Occipital lobe (tissue), 2 donors: Measurements from ENCODE around the gene LRRC58. TPM values are rescaled to one million over a fixed set of nuclear protein-coding genes. Genes with fewer than 3 reads are reported as not detected.

Source experiments
- DNase-seq: peaks from one replicate; lab custom pipeline; 2025; lab: John Stamatoyannopoulos, UW
- total RNA-seq: library from RNA; depleted of rRNA; stranded (reverse); fragments of >200 nt; gene quantifications from one replicate; pipeline ENCODE4 v1.2.3, GENCODE V29; 2014

The LRRC58 gene
- total RNA-seq, 1 donor from 2014 or later = 32.6 TPM

GRCh38 chr3:120276767-120277166 lies 72.4 kb downstream of the LRRC58 start:
- DNase-seq = no peak

- no peak for DNase-seq
Observed at GRCh38 chr3:120275618-120276017, 73.5 kb downstream of the LRRC58 start.

DNA sequence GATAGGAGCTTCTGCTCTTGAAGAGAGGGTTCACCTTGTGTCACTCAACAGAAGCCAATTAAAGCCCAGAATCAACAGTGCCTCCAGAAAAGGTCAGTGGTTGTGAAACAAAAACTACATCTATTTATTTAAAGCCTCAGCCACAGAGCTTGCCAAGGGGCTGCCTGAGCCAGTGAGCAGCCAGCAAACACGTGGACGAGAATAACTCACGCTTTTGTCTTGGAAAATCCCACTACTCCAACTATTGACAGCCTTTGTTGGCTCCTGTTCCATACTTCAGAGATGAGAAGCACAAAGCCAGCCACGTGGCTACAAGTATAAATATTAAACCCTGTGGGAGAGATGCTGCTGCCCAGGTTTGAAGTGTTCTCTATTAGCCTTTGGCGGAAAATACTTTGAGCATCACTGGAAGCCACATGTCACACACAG lies 74.4 kb downstream of the LRRC58 start:
- no peak for DNase-seq

Other genes with a start within 250 kb of the LRRC58 start
- gene GPR156, start 64.1 kb downstream of the LRRC58 start, total RNA-seq = 5.6 TPM
- 63.8 TPM for gene FSTL1, start 101.6 kb upstream of the LRRC58 start, total RNA-seq
- 34.6 TPM for gene NDUFB4, start 247.0 kb upstream of the LRRC58 start, total RNA-seq